Measurements from ENCODE around the gene TSPYL2.

TSPYL2 gene

GRCh38 chrX:53126377-53126776, 44.2 kb downstream of the TSPYL2 start:
- DNase-seq = no peak

- no peak for DNase-seq
These were observed 46.1 kb downstream of the TSPYL2 start for GRCh38 chrX:53128097-53128749.

DNA sequence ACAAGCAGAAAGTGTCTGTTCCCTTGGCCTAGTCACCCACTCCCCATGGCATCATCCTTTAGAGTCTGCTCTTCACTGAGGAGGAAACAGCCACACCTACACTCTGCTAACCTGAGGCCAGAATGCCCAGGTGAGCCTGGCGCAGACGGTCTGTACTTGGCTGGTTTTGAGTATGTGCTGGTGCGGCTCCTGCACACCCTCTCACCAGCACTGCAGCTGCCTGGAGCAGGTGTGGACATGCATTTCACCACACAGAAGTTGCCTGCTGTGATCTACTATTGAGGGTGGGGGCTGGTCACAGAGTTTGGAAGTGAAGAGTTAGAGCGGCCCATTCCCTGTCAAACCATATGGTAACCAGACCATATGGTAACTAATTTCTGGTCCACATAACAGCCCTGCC, 51.2 kb downstream of the TSPYL2 start:
- DNase-seq = no peak

DNA sequence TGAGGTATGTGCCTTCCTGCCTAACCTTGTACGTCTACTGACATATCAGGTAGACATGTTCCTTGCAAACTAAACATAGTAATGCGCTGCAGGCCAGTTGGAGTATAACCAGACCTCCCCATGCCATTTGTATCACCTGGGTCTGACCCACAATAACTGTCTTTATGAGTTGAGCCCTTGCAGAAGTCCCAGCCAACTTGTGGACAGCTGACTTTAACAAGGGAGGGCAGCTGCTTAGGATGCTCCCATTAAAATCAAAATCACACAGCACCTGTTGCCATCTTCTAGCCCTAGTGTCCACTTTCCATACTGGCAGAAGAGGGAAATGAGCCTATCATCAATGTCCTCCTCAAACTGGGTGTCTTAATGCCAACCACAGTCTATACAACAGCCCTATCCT, 53.4 kb downstream of the TSPYL2 start:
- DNase-seq = no peak
